WTC11 (cell line): ENCODE measurements around the gene PRPSAP1. TPM values are rescaled to one million over a fixed set of nuclear protein-coding genes. Genes with fewer than 3 reads are reported as not detected.

Experiments
- ATAC-seq: fragments of 200-7000 bp; cut with Tn5 transposase; 2 replicates; pipeline ENCODE4 v1.10.0; 2021; ENCODE audit warnings: mild to moderate bottlenecking, moderate library complexity
- CTCF ChIA-PET: fragments of 300-600 bp; sonication (Branson Sonifier 250); formaldehyde crosslinking; loops from one replicate; lab custom pipeline; 2021; ENCODE audit warnings: antibody characterized with exemption; lab: Charles Lee
- POLR2A ChIA-PET: fragments of 350-600 bp; sonication (Branson Sonifier 250); formaldehyde crosslinking; loops from one replicate; lab custom pipeline; 2021; ENCODE audit warnings: antibody characterized with exemption; lab: Charles Lee
- DNase-seq: peaks from one replicate; pipeline ENCODE4 v3.0.0; 2021; ENCODE audit warnings: low spot score
- H3K27ac Mint-ChIP-seq: 2 replicates; pipeline ENCODE4 v1.8.0; 2021; ENCODE audit warnings: mixed read lengths
- H3K27me3 Mint-ChIP-seq: 2 replicates; pipeline ENCODE4 v1.8.0; 2021; ENCODE audit warnings: low read depth, mild to moderate bottlenecking, moderate library complexity, mixed read lengths
- H3K36me3 Mint-ChIP-seq: 2 replicates; pipeline ENCODE4 v1.8.0; 2021; ENCODE audit warnings: mixed read lengths
- H3K4me1 Mint-ChIP-seq: 2 replicates; pipeline ENCODE4 v1.8.0; 2022; ENCODE audit warnings: mixed read lengths
- H3K4me3 Mint-ChIP-seq: 2 replicates; pipeline ENCODE4 v1.8.0; 2021; ENCODE audit warnings: mild to moderate bottlenecking, moderate library complexity, mixed read lengths
- H3K9me3 Mint-ChIP-seq: 2 replicates; pipeline ENCODE4 v1.8.0; 2021; ENCODE audit warnings: mixed read lengths
- ATF2 ChIP-seq: sonication (generic); formaldehyde crosslinking; IDR thresholded peaks from 2 replicates; pipeline ENCODE4 v1.8.1; 2022; ENCODE audit warnings: low read depth, missing genetic modification reagents, borderline replicate concordance
- CREM ChIP-seq: sonication (generic); formaldehyde crosslinking; IDR thresholded peaks from 2 replicates; pipeline ENCODE4 v1.8.1; 2022; ENCODE audit warnings: mild to moderate bottlenecking, missing genetic modification reagents, moderate library complexity
- CTCF ChIP-seq: fragments of 200-600 bp; IDR thresholded peaks from 2 replicates; pipeline ENCODE4 v1.8.0; 2022; ENCODE audit warnings: antibody characterized with exemption
- ESRRA ChIP-seq: sonication (generic); formaldehyde crosslinking; IDR thresholded peaks from 2 replicates; pipeline ENCODE4 v1.8.1; 2022; ENCODE audit warnings: mild to moderate bottlenecking, missing genetic modification reagents, borderline replicate concordance
- SMAD4 ChIP-seq: sonication (generic); formaldehyde crosslinking; IDR thresholded peaks from 2 replicates; pipeline ENCODE4 v1.8.0; 2022; ENCODE audit warnings: mild to moderate bottlenecking, missing genetic modification reagents
- SOX15 ChIP-seq: fragments of 250-450 bp; sonication (Bioruptor Pico); IDR thresholded peaks from 2 replicates; pipeline ENCODE4 v1.9.0; 2021; ENCODE audit warnings: mild to moderate bottlenecking
- TCF7 ChIP-seq: sonication (generic); formaldehyde crosslinking; IDR thresholded peaks from 2 replicates; pipeline ENCODE4 v1.8.0; 2022; ENCODE audit warnings: mild to moderate bottlenecking, low read depth, missing genetic modification reagents, moderate library complexity
- ZNF671 ChIP-seq: fragments of 250-450 bp; sonication (Bioruptor Pico); IDR thresholded peaks from 2 replicates; pipeline ENCODE4 v1.8.0; 2021; ENCODE audit warnings: mild to moderate bottlenecking
- total RNA-seq: library from RNA; stranded (reverse); gene quantifications from 3 replicates; pipeline ENCODE4 v1.2.3, GENCODE V29; 2021
- TF ChIP-seq, protein P1 (sequence below): fragments of 250-450 bp; sonication (Bioruptor Pico); IDR thresholded peaks from 2 replicates; pipeline ENCODE4 v2.1.2; 2022; ENCODE audit warnings: mild to moderate bottlenecking, moderate library complexity
- TF ChIP-seq, protein P2 (sequence below): sonication (generic); formaldehyde crosslinking; IDR thresholded peaks from 2 replicates; pipeline ENCODE4 v1.8.1; 2022; ENCODE audit warnings: missing genetic modification reagents, borderline replicate concordance
- TF ChIP-seq, protein P3 (sequence below): fragments of 250-450 bp; sonication (Bioruptor Pico); IDR thresholded peaks from 2 replicates; pipeline ENCODE4 v1.9.0; 2021; ENCODE audit warnings: moderate library complexity, mild to moderate bottlenecking, inconsistent platforms, borderline replicate concordance
- TF ChIP-seq, protein P4 (sequence below): fragments of 250-450 bp; sonication (Bioruptor Pico); IDR thresholded peaks from 2 replicates; pipeline ENCODE4 v1.8.0; 2021; ENCODE audit warnings: mild to moderate bottlenecking

Gene PRPSAP1
- total RNA-seq, 1 experiment from 2014 or later: 56.5 TPM

DNA sequence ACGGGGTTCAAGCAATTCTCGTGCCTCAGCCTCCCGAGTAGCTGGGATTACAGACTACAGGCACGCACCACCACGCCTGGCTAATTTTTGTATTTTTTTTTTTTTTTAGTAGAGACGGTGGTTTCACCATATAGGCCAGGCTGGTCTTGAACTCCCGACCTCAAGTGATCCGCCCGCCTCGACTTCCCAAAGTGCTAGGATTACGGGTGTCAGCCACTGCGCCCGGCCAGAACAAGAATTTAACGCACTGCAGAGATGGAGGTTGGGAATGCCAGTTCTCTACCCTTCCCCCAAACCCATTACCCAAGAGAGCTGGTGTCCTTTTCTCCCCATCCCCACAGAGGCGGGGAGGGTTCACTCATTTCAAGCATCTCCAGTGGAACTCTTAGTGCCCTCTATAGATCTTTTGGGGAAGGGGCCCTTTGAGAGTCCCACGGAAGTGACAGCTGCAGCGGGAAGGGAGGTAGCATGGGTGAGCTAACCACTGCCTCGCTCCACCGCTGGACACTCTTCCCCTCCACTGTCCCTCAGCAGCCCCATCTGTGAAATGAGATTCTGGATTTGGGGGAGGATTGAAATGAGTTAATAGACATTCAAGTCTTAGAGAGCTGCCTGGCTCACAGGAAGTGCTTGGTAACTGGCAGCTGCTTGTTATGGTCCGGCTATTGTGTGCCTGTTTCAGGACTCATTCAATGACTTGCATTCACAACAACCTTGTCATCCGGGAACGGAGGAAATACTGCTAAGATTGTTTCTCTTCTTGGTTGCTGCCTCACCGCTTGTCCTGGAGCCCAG lies 92.1 kb downstream of the PRPSAP1 start:
- Mint-ChIP-seq H3K4me1 (peaks cover 20% of the 10 kb centered on the region), H3K4me3 (no peak overlapping the region)
- POLR2A ChIA-PET: interaction anchor here (1.1 kb wide), 1 partner anchor 11 kb away, joined by 3 read pairs; no protein-coding TSS in a partner anchor

More for the DNA sequence above, 92.1 kb downstream of the PRPSAP1 start:
- Mint-ChIP-seq H3K27ac (no peak overlapping the region), H3K9me3 (peaks cover 3% of the 10 kb centered on the region), H3K36me3 (no peaks in the 10 kb centered on the region), H3K27me3 (no peaks in the 10 kb centered on the region)
- ATAC-seq (no peak), DNase-seq (no peak)
- TF ChIP-seq CTCF: no peak
- no peak for TF ChIP-seq CREM (CRISPR knock-in tag)
- TF ChIP-seq SMAD4 (CRISPR knock-in tag): no peak
- TF ChIP-seq, protein P1, sequence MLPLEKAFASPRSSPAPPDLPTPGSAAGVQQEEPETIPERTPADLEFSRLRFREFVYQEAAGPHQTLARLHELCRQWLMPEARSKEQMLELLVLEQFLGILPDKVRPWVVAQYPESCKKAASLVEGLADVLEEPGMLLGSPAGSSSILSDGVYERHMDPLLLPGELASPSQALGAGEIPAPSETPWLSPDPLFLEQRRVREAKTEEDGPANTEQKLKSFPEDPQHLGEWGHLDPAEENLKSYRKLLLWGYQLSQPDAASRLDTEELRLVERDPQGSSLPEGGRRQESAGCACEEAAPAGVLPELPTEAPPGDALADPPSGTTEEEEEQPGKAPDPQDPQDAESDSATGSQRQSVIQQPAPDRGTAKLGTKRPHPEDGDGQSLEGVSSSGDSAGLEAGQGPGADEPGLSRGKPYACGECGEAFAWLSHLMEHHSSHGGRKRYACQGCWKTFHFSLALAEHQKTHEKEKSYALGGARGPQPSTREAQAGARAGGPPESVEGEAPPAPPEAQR: no peak
- TF ChIP-seq, protein P2, sequence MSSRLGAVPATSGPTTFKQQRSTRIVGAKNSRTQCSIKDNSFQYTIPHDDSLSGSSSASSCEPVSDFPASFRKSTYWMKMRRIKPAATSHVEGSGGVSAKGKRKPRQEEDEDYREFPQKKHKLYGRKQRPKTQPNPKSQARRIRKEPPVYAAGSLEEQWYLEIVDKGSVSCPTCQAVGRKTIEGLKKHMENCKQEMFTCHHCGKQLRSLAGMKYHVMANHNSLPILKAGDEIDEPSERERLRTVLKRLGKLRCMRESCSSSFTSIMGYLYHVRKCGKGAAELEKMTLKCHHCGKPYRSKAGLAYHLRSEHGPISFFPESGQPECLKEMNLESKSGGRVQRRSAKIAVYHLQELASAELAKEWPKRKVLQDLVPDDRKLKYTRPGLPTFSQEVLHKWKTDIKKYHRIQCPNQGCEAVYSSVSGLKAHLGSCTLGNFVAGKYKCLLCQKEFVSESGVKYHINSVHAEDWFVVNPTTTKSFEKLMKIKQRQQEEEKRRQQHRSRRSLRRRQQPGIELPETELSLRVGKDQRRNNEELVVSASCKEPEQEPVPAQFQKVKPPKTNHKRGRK (CRISPR knock-in tag): no peak
- TF ChIP-seq TCF7: no peak
- no peak for TF ChIP-seq SOX15 (CRISPR knock-in tag)
- no peak for TF ChIP-seq ESRRA (CRISPR knock-in tag)
- TF ChIP-seq, protein P3, sequence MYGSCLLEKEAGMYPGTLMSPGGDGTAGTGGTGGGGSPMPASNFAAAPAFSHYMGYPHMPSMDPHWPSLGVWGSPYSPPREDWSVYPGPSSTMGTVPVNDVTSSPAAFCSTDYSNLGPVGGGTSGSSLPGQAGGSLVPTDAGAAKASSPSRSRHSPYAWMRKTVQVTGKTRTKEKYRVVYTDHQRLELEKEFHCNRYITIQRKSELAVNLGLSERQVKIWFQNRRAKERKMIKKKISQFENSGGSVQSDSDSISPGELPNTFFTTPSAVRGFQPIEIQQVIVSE (CRISPR knock-in tag): no peak
- TF ChIP-seq ZNF671 (CRISPR knock-in tag): no peak
- TF ChIP-seq ATF2 (CRISPR knock-in tag): no peak
- TF ChIP-seq, protein P4, sequence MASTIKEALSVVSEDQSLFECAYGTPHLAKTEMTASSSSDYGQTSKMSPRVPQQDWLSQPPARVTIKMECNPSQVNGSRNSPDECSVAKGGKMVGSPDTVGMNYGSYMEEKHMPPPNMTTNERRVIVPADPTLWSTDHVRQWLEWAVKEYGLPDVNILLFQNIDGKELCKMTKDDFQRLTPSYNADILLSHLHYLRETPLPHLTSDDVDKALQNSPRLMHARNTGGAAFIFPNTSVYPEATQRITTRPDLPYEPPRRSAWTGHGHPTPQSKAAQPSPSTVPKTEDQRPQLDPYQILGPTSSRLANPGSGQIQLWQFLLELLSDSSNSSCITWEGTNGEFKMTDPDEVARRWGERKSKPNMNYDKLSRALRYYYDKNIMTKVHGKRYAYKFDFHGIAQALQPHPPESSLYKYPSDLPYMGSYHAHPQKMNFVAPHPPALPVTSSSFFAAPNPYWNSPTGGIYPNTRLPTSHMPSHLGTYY (CRISPR knock-in tag): no peak
- CTCF ChIA-PET: interaction anchor here (1.0 to 8.0 kb wide), 3 partner anchors 18 to 384 kb away, joined by 3 to 70 read pairs (median 6); no protein-coding TSS in a partner anchor
